ENCODE data around the gene ZNF132.
A peak's percentile ranks its signal among the peaks of the same experiment; 100 is the strongest.
"Not testable (repeated sequence)": the region's sequence is repeated elsewhere in the genome, so short reads cannot be mapped to it uniquely, and the experiment has no call there.

Gene ZNF132

DNA sequence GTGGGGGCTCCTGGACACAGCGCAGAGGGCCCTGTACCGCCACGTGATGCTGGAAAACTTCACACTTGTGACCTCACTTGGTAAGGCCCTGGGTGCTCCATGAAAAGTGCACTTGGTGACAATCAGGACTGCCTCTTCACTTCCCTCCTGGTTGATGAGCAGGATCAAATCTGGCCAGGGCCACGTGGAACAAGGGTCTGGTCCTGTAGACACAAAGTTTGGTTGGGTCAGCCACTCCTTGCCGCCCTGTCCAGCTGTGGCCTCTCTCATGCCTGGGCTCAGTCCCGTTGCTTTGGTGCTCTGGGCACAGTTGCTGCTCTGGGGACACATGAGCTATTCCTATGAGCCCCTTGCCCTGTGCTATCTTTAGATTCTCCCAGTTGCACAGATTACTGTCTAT, 13.8 kb upstream of the ZNF132 start:
- POLR2A ChIA-PET (ENCODE audit: low non-redundant PET), result no interaction called here
- CTCF ChIA-PET, result interaction anchor here (0.7 to 1.1 kb wide), 2 partner anchors 65 to 127 kb away, joined by 3 to 7 read pairs; partner anchors contain the start of gene ZSCAN22

DNA sequence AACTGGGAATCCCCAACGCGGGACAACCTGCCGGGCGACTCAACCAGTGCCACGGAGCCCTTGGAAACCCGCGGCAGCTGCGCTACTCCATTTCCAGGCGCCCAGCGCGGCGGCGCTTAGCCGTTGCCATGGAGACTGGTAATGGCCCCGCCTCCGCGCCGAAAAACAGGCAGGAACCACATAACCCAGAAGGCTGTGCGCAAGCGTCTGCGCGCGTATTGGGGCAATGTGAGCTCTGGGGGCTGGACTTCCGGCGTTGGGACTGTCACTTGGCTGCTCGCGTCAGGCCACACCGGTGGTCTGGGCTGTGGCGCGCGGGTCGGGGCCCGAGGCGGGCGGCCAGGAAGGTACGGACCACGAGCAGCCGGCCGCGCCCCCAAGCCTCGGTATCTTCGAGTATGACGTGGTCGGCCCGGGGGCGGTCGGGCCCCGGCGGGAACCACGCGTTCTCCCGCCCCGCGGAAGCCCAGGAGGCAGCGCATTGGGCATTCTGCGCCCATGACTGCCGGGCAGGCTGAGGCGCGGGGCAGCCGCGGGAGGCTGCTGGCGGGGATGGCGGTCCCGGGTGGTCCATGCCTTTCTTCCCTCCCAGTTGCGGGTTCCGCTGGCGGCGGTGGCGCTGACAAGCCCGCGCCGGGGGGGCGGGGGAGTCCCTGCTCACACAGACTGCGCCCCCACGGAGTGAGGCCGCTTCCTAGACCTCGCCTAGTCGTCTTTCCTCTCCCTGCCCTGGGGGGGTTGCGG, 11.6 kb upstream of the ZNF132 start, which contains the start of gene ZNF324B:
Gene ZNF324B (plus strand): TSS at position 265 of the 744 bp plus-strand sequence. CDS start 2,080 bp downstream, outside the sequence.
- DNase-seq (ENCODE audit: low spot score), result peak; percentile 92
- POLR2A ChIA-PET (ENCODE audit: low non-redundant PET), result no interaction called here
- TF ChIP-seq CTCF (conservative IDR thresholded peaks at IDR 0.05; ENCODE audit: low read depth), result no peak
- peak within 1 kb of the TSS; percentile 62 for H3K27ac ChIP-seq
- CTCF ChIA-PET, result interaction anchor here (0.6 to 1.0 kb wide), 2 partner anchors 25 to 62 kb away, joined by 3 read pairs; no protein-coding TSS in a partner anchor

More for the DNA sequence above, 13.8 kb upstream of the ZNF132 start:
- no peak for TF ChIP-seq CTCF (conservative IDR thresholded peaks at IDR 0.05; ENCODE audit: low read depth)
- H3K27ac ChIP-seq, result 0 out of 2 replicates have a peak overlapping the region, but pooled peaks have one; percentile 2
- DNase-seq (ENCODE audit: low spot score), result no peak

DNA sequence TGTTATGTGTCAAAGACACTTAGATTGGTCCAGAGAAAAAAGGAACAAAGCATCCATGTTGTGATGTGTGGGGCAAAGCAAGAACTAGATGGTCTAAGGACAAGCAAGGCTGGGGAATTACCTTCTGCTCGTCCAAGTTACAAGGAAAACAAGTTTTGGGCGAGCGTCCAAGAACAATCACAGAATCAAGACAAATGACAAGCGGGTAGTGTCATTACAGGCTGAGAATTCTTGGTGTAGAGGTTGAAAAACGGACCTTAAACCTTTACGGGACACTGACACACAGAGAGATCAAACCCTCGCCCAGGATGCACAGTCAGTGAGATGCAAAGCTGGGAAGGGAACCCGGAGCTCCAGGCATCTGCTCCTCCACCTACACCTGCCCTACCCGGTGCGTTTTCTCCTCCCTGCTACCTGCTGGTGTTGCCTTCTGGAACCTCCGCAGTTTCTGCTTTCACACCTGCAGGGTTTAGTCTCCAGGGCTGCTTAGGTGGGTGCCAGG, 11.0 kb upstream of the ZNF132 start:
- POLR2A ChIA-PET (ENCODE audit: low non-redundant PET), result no interaction called here

DNA sequence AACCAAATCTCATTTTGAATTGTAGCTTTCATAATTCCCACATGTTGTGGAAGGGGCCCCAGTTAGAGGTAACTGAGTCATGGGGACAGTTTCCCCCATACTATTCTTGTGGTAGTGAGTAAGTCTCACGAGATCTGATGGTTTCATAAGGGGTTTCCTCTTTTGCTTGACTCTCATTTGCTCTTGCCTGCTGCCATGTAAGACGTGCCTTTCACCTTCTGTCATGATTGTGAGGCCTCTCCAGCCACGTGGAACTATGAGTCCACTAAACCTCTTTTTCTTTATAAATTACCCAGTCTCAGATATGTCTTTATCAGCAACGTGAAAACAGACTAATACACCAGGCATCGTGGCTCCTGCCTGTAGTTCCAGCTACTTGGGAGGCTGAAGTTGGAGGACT, 10.0 kb upstream of the ZNF132 start:
- DNase-seq (ENCODE audit: low spot score); POLR2A ChIA-PET (ENCODE audit: low non-redundant PET); H3K27ac ChIP-seq; CTCF ChIA-PET: not testable (repeated sequence)

More for the DNA sequence above, 11.0 kb upstream of the ZNF132 start:
- TF ChIP-seq CTCF (conservative IDR thresholded peaks at IDR 0.05; ENCODE audit: low read depth), result no peak
- no peak for DNase-seq (ENCODE audit: low spot score)
- H3K27ac ChIP-seq, result peak overlapping the region; percentile 62; the same call in 1 of the 2 replicates
- CTCF ChIA-PET, result interaction anchor here (0.6 kb wide), 1 partner anchor 26 kb away, joined by 3 read pairs; no protein-coding TSS in a partner anchor

- DNase-seq (ENCODE audit: low spot score); H3K27ac ChIP-seq; POLR2A ChIA-PET (ENCODE audit: low non-redundant PET); CTCF ChIA-PET: not testable (repeated sequence)
Measured at GRCh38 chr19:58448860-58449259, 8.9 kb upstream of the ZNF132 start.

GRCh38 chr19:58442986-58443385, 3.0 kb upstream of the ZNF132 start:
- DNase-seq (ENCODE audit: low spot score); CTCF ChIA-PET; POLR2A ChIA-PET (ENCODE audit: low non-redundant PET); H3K27ac ChIP-seq: not testable (repeated sequence)

DNA sequence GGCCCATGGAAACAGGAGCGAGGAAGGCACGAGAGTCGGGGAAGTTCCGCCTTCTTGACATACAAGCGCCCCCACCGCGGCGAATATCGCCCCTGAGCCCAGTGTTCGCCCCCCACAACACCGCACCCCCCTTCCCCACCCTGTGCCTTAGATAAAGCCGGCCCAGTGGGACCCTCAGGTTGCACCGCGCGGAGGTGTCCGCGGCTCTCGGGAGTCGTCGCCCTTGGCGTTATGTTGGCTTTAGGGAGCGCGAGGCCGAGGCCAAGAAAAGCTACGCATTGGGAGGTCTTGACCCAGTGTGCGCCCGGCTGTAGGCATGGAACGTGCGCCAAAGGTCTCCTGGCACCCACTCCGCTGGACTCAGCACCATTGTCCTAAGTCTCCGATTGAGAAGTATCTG, 603 bp upstream of the ZNF132 start:
- H3K27ac ChIP-seq, result peak overlapping the region; percentile 80
- no peak for DNase-seq (ENCODE audit: low spot score)
- no peak for TF ChIP-seq CTCF (conservative IDR thresholded peaks at IDR 0.05; ENCODE audit: low read depth)
- ChIA-PET CTCF (no interaction called here), POLR2A (ENCODE audit: low non-redundant PET) (no interaction called here)

DNA sequence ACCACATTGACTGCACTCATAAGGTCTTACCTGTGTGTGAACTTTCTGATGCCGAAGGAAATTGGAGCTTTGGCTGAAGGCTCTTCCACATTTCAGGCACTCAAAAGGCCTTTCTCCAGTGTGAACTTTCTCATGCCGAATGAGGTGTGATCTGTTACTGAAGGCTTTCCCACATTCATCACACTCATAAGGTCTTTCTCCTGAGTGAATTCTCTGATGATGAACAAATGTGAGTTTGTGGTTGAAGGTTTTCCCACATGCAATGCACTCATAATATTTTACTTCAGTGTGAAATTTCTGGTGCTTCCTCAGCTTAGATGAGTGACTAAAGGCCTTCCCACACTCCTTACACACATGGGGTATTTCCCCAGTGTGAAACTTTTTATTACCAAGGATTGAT, 5.7 kb downstream of the ZNF132 start:
- ChIA-PET POLR2A (ENCODE audit: low non-redundant PET) (interaction anchor here (1.0 kb wide), 1 partner anchor 24 kb away, joined by 3 read pairs; no protein-coding TSS in a partner anchor), CTCF (no interaction called here)
- TF ChIP-seq CTCF (conservative IDR thresholded peaks at IDR 0.05; ENCODE audit: low read depth), result no peak
- H3K27ac ChIP-seq, result no peak overlapping the region
- no peak for DNase-seq (ENCODE audit: low spot score)
